HEK293 (cell line): ENCODE results near the gene F5.

ENCODE experiments used
- ZNF792 ChIP-seq: fragments of 450-650 bp; formaldehyde crosslinking; IDR thresholded peaks from 2 replicates; pipeline ENCODE4 v1.5.1; 2016; ENCODE audit warnings: missing biosample characterization, missing genetic modification characterization
- ZSCAN23 ChIP-seq: fragments of 450-650 bp; formaldehyde crosslinking; IDR thresholded peaks from 2 replicates; pipeline ENCODE4 v1.5.1; 2016; ENCODE audit warnings: missing biosample characterization, missing genetic modification characterization
- TF ChIP-seq, protein P1 (sequence below): fragments of 450-650 bp; formaldehyde crosslinking; IDR thresholded peaks from 2 replicates; pipeline ENCODE4 v1.5.1; 2016; ENCODE audit warnings: missing biosample characterization, missing genetic modification characterization

DNA sequence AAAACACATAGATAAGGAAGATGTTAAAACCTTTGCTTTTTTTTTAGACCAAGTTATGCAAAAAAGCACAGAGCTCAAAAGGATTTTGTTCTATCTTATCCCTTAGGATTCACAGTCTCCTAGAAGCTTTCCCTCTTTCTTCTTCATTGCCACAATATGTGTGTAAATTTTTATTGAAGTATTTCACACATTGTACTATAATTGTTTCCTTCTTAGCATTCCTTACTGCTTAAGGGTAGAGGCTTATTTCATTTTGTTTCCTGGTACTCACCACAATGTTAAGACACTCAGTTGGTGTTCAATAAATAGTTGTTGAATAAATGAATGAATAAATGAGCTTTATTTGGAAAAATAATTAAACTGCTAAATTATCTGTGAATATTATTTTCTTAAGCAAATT, 70.6 kb downstream of the F5 start:
- TF ChIP-seq ZNF792 (no peak), ZSCAN23 (no peak)
- TF ChIP-seq, protein P1, sequence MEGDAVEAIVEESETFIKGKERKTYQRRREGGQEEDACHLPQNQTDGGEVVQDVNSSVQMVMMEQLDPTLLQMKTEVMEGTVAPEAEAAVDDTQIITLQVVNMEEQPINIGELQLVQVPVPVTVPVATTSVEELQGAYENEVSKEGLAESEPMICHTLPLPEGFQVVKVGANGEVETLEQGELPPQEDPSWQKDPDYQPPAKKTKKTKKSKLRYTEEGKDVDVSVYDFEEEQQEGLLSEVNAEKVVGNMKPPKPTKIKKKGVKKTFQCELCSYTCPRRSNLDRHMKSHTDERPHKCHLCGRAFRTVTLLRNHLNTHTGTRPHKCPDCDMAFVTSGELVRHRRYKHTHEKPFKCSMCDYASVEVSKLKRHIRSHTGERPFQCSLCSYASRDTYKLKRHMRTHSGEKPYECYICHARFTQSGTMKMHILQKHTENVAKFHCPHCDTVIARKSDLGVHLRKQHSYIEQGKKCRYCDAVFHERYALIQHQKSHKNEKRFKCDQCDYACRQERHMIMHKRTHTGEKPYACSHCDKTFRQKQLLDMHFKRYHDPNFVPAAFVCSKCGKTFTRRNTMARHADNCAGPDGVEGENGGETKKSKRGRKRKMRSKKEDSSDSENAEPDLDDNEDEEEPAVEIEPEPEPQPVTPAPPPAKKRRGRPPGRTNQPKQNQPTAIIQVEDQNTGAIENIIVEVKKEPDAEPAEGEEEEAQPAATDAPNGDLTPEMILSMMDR (tag by site-specific recombination): no peak
